IMR-90 (cell line): Measurements from ENCODE around the gene ACYP2. TPM values are rescaled to one million over a fixed set of nuclear protein-coding genes. Genes with fewer than 3 reads are reported as not detected.

Experiments used
- ATAC-seq: fragments of 200-7000 bp; cut with Tn5 transposase; 2 replicates; pipeline ENCODE4 v1.9.1; 2020; ENCODE audit warnings: low read depth, mild to moderate bottlenecking, moderate library complexity
- BruUV-seq: library from RNA; stranded (reverse); fragments of 400-500 nt; replicated peaks from 2 replicates; lab custom pipeline; 2021; lab: Mats Ljungman, UMichigan
- CTCF ChIA-PET: fragments of 300-600 bp; formaldehyde crosslinking; extraction: SDS; loops from one replicate; lab custom pipeline; 2021; ENCODE audit warnings: antibody characterized with exemption; lab: Yijun Ruan, JAX
- POLR2A ChIA-PET: fragments of 300-600 bp; sonication (Branson Sonifier 250); formaldehyde crosslinking; loops from one replicate; lab custom pipeline; 2022; ENCODE audit warnings: antibody characterized with exemption; ENCODE audit not compliant: unreplicated experiment; lab: Charles Lee
- DNase-seq: peaks from one replicate; pipeline ENCODE4 v3.0.0; 2013
- H2AFZ ChIP-seq: replicated peaks from 2 replicates; pipeline ENCODE3; 2013; ENCODE audit warnings: low read length, mild to moderate bottlenecking; ENCODE audit not compliant: poor library complexity
- H2AK5ac ChIP-seq: 2 replicates; pipeline ENCODE4 v1.6.1; 2013; ENCODE audit warnings: low read depth, low read length, inconsistent platforms
- H2AK9ac ChIP-seq: replicated peaks from 2 replicates; pipeline ENCODE3; 2013; ENCODE audit warnings: mild to moderate bottlenecking, low read depth, low read length, moderate library complexity; ENCODE audit not compliant: poor library complexity
- H2BK120ac ChIP-seq: 2 replicates; pipeline ENCODE4 v1.6.1; 2013; ENCODE audit warnings: low read depth, low read length, inconsistent platforms
- H2BK15ac ChIP-seq: 3 replicates; pipeline ENCODE4 v1.6.1; 2013; ENCODE audit warnings: low read depth, low read length, inconsistent platforms
- H2BK20ac ChIP-seq: 2 replicates; pipeline ENCODE4 v1.6.1; 2013; ENCODE audit warnings: low read depth, mild to moderate bottlenecking, inconsistent platforms, low read length, moderate library complexity
- H2BK5ac ChIP-seq: 2 replicates; pipeline ENCODE4 v1.6.1; 2013; ENCODE audit warnings: mild to moderate bottlenecking, low read depth, low read length, inconsistent platforms; ENCODE audit not compliant: poor library complexity, severe bottlenecking
- H3K14ac ChIP-seq: replicated peaks from 2 replicates; pipeline ENCODE4 v1.6.1; 2013; ENCODE audit warnings: low read depth, low read length, inconsistent platforms
- H3K18ac ChIP-seq: 2 replicates; pipeline ENCODE4 v1.6.1; 2013; ENCODE audit warnings: low read depth, low read length, control low read depth
- H3K23ac ChIP-seq: 2 replicates; pipeline ENCODE4 v1.6.1; 2013; ENCODE audit warnings: low read depth, low read length, inconsistent platforms
- H3K27ac ChIP-seq: 2 replicates; pipeline ENCODE4 v1.5.1; 2013; ENCODE audit warnings: mild to moderate bottlenecking, control low read depth, low read length; ENCODE audit not compliant: insufficient read depth
- H3K27me3 ChIP-seq: 2 replicates; pipeline ENCODE4 v1.6.1; 2013; ENCODE audit warnings: low read length; ENCODE audit not compliant: control insufficient read depth, insufficient read depth
- H3K36me3 ChIP-seq: 2 replicates; pipeline ENCODE4 v1.6.1; 2013; ENCODE audit warnings: low read length, mixed read lengths; ENCODE audit not compliant: control insufficient read depth, insufficient read depth
- H3K4ac ChIP-seq: 2 replicates; pipeline ENCODE4 v1.6.1; 2013; ENCODE audit warnings: low read depth, low read length, inconsistent platforms
- H3K4me1 ChIP-seq: 2 replicates; pipeline ENCODE4 v1.6.1; 2013; ENCODE audit warnings: low read length, mixed read lengths; ENCODE audit not compliant: control insufficient read depth, insufficient read depth
- H3K4me2 ChIP-seq: 2 replicates; pipeline ENCODE4 v1.6.1; 2013; ENCODE audit warnings: low read depth, mild to moderate bottlenecking, control low read depth, low read length, moderate library complexity
- H3K4me3 ChIP-seq: 2 replicates; pipeline ENCODE4 v1.5.1; 2013; ENCODE audit warnings: low read depth, mild to moderate bottlenecking, control low read depth, low read length, moderate library complexity; ENCODE audit not compliant: insufficient read depth
- H3K56ac ChIP-seq: 2 replicates; pipeline ENCODE4 v1.6.1; 2013; ENCODE audit warnings: low read length, inconsistent platforms; ENCODE audit not compliant: insufficient read depth; ENCODE audit errors: extremely low read depth
- H3K79me1 ChIP-seq, 2 experiments: 2 replicates each; pipeline ENCODE4 v1.6.1; 2013; ENCODE audit warnings: low read length in 2 of 2, inconsistent platforms in 1 of 2, low read depth in 1 of 2
- H3K9ac ChIP-seq: 2 replicates; pipeline ENCODE4 v1.6.1; 2013; ENCODE audit warnings: low read depth, low read length, control low read depth
- H3K9me1 ChIP-seq: 2 replicates; pipeline ENCODE4 v1.6.1; 2013; ENCODE audit warnings: low read length, inconsistent platforms; ENCODE audit not compliant: insufficient read depth
- H3K9me3 ChIP-seq: 2 replicates; pipeline ENCODE4 v1.6.1; 2013; ENCODE audit warnings: low read length; ENCODE audit not compliant: control insufficient read depth, insufficient read depth
- H4K20me1 ChIP-seq: 2 replicates; pipeline ENCODE4 v1.6.1; 2013; ENCODE audit warnings: low read length, inconsistent platforms; ENCODE audit not compliant: insufficient read depth
- H4K5ac ChIP-seq: 2 replicates; pipeline ENCODE4 v1.6.1; 2013; ENCODE audit warnings: mild to moderate bottlenecking, low read depth, low read length, control low read depth
- H4K8ac ChIP-seq, 2 experiments: 2 replicates each; pipeline ENCODE4 v1.6.1; 2013; ENCODE audit warnings: low read depth in 2 of 2, low read length in 2 of 2, control low read depth in 1 of 2, inconsistent platforms in 1 of 2
- H4K91ac ChIP-seq: 2 replicates; pipeline ENCODE4 v1.6.1; 2013; ENCODE audit warnings: low read depth, low read length, inconsistent platforms; ENCODE audit not compliant: insufficient read depth
- BHLHE40 ChIP-seq: fragments of 150-350 bp; IDR thresholded peaks from 2 replicates; pipeline ENCODE4 v1.6.1; 2016; ENCODE audit warnings: mild to moderate bottlenecking, low read depth, low read length
- CEBPB ChIP-seq: IDR thresholded peaks from 2 replicates; pipeline ENCODE4 v1.6.1; 2012; ENCODE audit warnings: low read depth, low read length, improper control_type of control experiment
- CHD1 ChIP-seq: IDR thresholded peaks from 2 replicates; pipeline ENCODE4 v1.6.1; 2012; ENCODE audit warnings: low read depth, low read length, improper control_type of control experiment
- CTCF ChIP-seq: conservative IDR thresholded peaks from 2 replicates; pipeline ENCODE4 v1.5.1; 2012; ENCODE audit warnings: mild to moderate bottlenecking, low read depth, low read length, improper control_type of control experiment
- FOS ChIP-seq: fragments of 150-350 bp; IDR thresholded peaks from 2 replicates; pipeline ENCODE4 v1.6.1; 2016; ENCODE audit warnings: low read depth, low read length
- MAFK ChIP-seq: IDR thresholded peaks from 2 replicates; pipeline ENCODE4 v1.6.1; 2012; ENCODE audit warnings: low read depth, low read length, improper control_type of control experiment
- MAZ ChIP-seq: IDR thresholded peaks from 2 replicates; pipeline ENCODE4 v1.6.1; 2012; ENCODE audit warnings: low read depth, mild to moderate bottlenecking, low read length, improper control_type of control experiment, moderate library complexity, borderline replicate concordance
- MXI1 ChIP-seq: IDR thresholded peaks from 2 replicates; pipeline ENCODE4 v1.6.1; 2012; ENCODE audit warnings: low read depth, mild to moderate bottlenecking, low read length, moderate library complexity, borderline replicate concordance
- NFE2L2 ChIP-seq: fragments of 150-350 bp; IDR thresholded peaks from 2 replicates; pipeline ENCODE4 v1.6.1; 2016; ENCODE audit warnings: low read depth, mild to moderate bottlenecking, low read length
- POLR2A ChIP-seq: IDR thresholded peaks from 2 replicates; pipeline ENCODE4 v1.6.1; 2012; ENCODE audit warnings: mild to moderate bottlenecking, low read depth, low read length
- RAD21 ChIP-seq: IDR thresholded peaks from 2 replicates; pipeline ENCODE4 v1.6.1; 2012; ENCODE audit warnings: low read length, improper control_type of control experiment
- RCOR1 ChIP-seq: IDR thresholded peaks from 2 replicates; pipeline ENCODE4 v1.6.1; 2012; ENCODE audit warnings: mild to moderate bottlenecking, low read length, improper control_type of control experiment; ENCODE audit not compliant: insufficient replicate concordance
- RFX5 ChIP-seq: IDR thresholded peaks from 2 replicates; pipeline ENCODE4 v1.8.0; 2012; ENCODE audit warnings: low read depth, mild to moderate bottlenecking, low read length, moderate library complexity
- SMC3 ChIP-seq: fragments of 150-350 bp; IDR thresholded peaks from 2 replicates; pipeline ENCODE4 v1.6.1; 2016; ENCODE audit warnings: low read depth, mild to moderate bottlenecking, antibody characterized with exemption, low read length, moderate library complexity
- WGBS, 2 experiments: methylation state at CpG; one replicate each; pipeline versions ENCODE4 v1.1.5 to v1.1.7; 2013; ENCODE audit warnings: missing lambda C conversion rate in 2 of 2; ENCODE audit not compliant: insufficient read length in 1 of 2; ENCODE audit errors: extremely low coverage in 2 of 2; 5-methylcytosine and 5-hydroxymethylcytosine counted together
- dilution Hi-C: fragments of 300-500 bp; cut with HindIII; formaldehyde crosslinking; loops from one replicate; pipeline ENCODE4 v1.14.3; 2018; ENCODE audit warnings: low sequenced_read_pairs; ENCODE audit not compliant: unreplicated experiment
- in situ Hi-C: fragments of 300-500 bp; cut with MboI; formaldehyde crosslinking; loops from 3 replicates; pipeline ENCODE4 v1.14.3; 2019; ENCODE audit warnings: low sequenced_read_pairs, inconsistent platforms, mixed read lengths
- intact Hi-C: fragments of 100-400 bp; cut with micrococcal nuclease; formaldehyde crosslinking; loops from 2 replicates; pipeline ENCODE4 v1.10.0; 2022
- polyA plus RNA-seq, 3 experiments: library from polyadenylated mRNA; depleted of rRNA; stranded (reverse); fragments of >200 nt; gene quantifications; 2 replicates each; pipeline ENCODE4 v1.2.3, GENCODE V29; 2012; ENCODE audit warnings: low replicate concordance in 1 of 3
- total RNA-seq: library from RNA; depleted of rRNA; stranded (reverse); fragments of >200 nt; gene quantifications from 2 replicates; pipeline ENCODE4 v1.2.3, GENCODE V29; 2012
- TF ChIP-seq, protein P1 (sequence below): fragments of 150-350 bp; IDR thresholded peaks from 2 replicates; pipeline ENCODE4 v1.6.1; 2016; ENCODE audit warnings: low read depth, mild to moderate bottlenecking, low read length, moderate library complexity, borderline replicate concordance
- TF ChIP-seq, protein P2 (sequence below): fragments of 150-350 bp; IDR thresholded peaks from 2 replicates; pipeline ENCODE4 v1.6.1; 2017; ENCODE audit warnings: mild to moderate bottlenecking, antibody characterized with exemption, low read length, low read depth

ACYP2 gene
- total and polyA plus RNA-seq, 2 of the 4 experiments (the other 2 are of a cell fraction): 3.9 to 7.4 TPM

DNA sequence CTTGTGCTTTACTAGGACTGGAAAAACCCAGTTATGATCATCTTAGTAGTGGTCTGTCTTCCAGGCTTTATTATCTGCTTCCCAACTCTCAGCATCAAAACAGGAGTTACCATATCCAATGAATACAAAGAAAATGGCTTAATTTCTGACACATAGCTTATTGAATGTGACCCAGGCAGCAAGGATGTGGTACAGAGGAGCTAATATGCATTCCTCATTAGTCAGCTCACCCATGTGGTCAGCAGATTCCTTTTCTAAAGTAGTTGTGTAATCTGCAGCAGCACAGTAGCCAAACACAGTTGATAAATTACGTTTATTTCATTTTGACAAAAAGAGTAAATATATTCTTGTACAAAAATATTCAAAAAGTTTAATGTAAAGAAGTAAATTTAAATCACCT, 97.0 kb downstream of the ACYP2 start:
- Histone ChIP-seq H3K27ac (no peak overlapping the region), H3K79me1 (no peaks in the 10 kb centered on the region), H4K8ac (no peak overlapping the region), H4K5ac (no peak overlapping the region), H3K56ac (no peak overlapping the region), H2AK9ac (no peak overlapping the region), H2BK120ac (peak overlapping the region; percentile 10; the same call in 1 of the 2 replicates), H4K91ac (no peak overlapping the region), H2BK20ac (no peak overlapping the region), H2BK15ac (no peak overlapping the region), H2BK5ac (no peak overlapping the region), H3K14ac (no peak overlapping the region), H3K4me3 (no peak overlapping the region), H3K9ac (no peak overlapping the region), H3K4me1 (peaks cover 6% of the 10 kb centered on the region; the same call in 1 of the 2 replicates), H4K20me1 (no peaks in the 10 kb centered on the region), H3K4me2 (peak overlapping the region; percentile 25; the same call in 1 of the 2 replicates), H3K4ac (no peak overlapping the region), H3K18ac (no peak overlapping the region), H3K9me1 (no peaks in the 10 kb centered on the region), H3K9me3 (peaks cover 3% of the 10 kb centered on the region; the same call in 1 of the 2 replicates), H3K27me3 (no peaks in the 10 kb centered on the region), H2AFZ (no peak overlapping the region), H2AK5ac (no peak overlapping the region), H3K36me3 (no peaks in the 10 kb centered on the region), H3K23ac (no peak overlapping the region)
- dilution Hi-C loops: no loop called here
- no CpG with 5 or more reads among the region's 1 CpG for WGBS, 2 experiments
- ChIA-PET POLR2A (no interaction called here), CTCF (interaction anchor here (1.7 kb wide), 1 partner anchor 105 kb away, joined by 4 read pairs; no protein-coding TSS in a partner anchor)
- intact Hi-C loops: loop anchor here (1.0 kb wide), 1 partner anchor 118 kb away; a partner anchor contains a TSS
- no TSS peak for BruUV-seq
- TF ChIP-seq CHD1 (no peak), BHLHE40 (peak; percentile 73), POLR2A (no peak), RAD21 (no peak), MAZ (no peak), RCOR1 (peak; percentile 50), CTCF (no peak), SMC3 (no peak), FOS (peak; percentile 62; the same call in 1 of the 2 replicates), RFX5 (no peak), NFE2L2 (no peak; the same call in 1 of the 2 replicates), CEBPB (peak; percentile 97), MAFK (peak; percentile 77), MXI1 (0 out of 2 replicates have a peak, but pooled peaks have one; percentile 30)
- TF ChIP-seq, protein P1, sequence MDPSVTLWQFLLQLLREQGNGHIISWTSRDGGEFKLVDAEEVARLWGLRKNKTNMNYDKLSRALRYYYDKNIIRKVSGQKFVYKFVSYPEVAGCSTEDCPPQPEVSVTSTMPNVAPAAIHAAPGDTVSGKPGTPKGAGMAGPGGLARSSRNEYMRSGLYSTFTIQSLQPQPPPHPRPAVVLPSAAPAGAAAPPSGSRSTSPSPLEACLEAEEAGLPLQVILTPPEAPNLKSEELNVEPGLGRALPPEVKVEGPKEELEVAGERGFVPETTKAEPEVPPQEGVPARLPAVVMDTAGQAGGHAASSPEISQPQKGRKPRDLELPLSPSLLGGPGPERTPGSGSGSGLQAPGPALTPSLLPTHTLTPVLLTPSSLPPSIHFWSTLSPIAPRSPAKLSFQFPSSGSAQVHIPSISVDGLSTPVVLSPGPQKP: no peak
- TF ChIP-seq, protein P2, sequence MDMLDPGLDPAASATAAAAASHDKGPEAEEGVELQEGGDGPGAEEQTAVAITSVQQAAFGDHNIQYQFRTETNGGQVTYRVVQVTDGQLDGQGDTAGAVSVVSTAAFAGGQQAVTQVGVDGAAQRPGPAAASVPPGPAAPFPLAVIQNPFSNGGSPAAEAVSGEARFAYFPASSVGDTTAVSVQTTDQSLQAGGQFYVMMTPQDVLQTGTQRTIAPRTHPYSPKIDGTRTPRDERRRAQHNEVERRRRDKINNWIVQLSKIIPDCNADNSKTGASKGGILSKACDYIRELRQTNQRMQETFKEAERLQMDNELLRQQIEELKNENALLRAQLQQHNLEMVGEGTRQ: peak; percentile 35; the same call in 1 of the 2 replicates
- DNase-seq (peak; percentile 96), ATAC-seq (peak; percentile 93)
- in situ Hi-C loops: no loop called here
